GM19238 (cell line): ENCODE measurements around the gene AQP12A.

ENCODE experiments used
- DNase-seq: peaks from one replicate; pipeline ENCODE4 v3.0.0; 2011; ENCODE audit warnings: low spot score; ENCODE audit not compliant: insufficient read length

Gene AQP12A

GRCh38 chr2:240707043-240707756 lies 15.5 kb downstream of the AQP12A start:
- no peak for DNase-seq

- DNase-seq, result no peak
Observed at GRCh38 chr2:240707821-240708220, 16.2 kb downstream of the AQP12A start.

- no peak for DNase-seq
Observed at GRCh38 chr2:240708457-240708856, 16.8 kb downstream of the AQP12A start.

GRCh38 chr2:240711296-240711695 lies 19.6 kb downstream of the AQP12A start:
- no peak for DNase-seq

- DNase-seq, result no peak
Observed at GRCh38 chr2:240711701-240712100, 20.0 kb downstream of the AQP12A start.

GRCh38 chr2:240712121-240712520 lies 20.5 kb downstream of the AQP12A start:
- DNase-seq, result no peak

GRCh38 chr2:240713071-240713927 lies 21.6 kb downstream of the AQP12A start:
- DNase-seq, result no peak

- DNase-seq, result no peak
Observed at GRCh38 chr2:240713928-240714746, 22.5 kb downstream of the AQP12A start.

GRCh38 chr2:240714747-240715725 lies 23.4 kb downstream of the AQP12A start:
- no peak for DNase-seq

- DNase-seq, result no peak
Observed at GRCh38 chr2:240716130-240716798, 24.6 kb downstream of the AQP12A start.

GRCh38 chr2:240717181-240717641 lies 25.5 kb downstream of the AQP12A start:
- DNase-seq, result no peak

- DNase-seq, result no peak
Observed at GRCh38 chr2:240717681-240718581, 26.3 kb downstream of the AQP12A start.

- DNase-seq, result no peak
Observed at GRCh38 chr2:240718896-240719490, 27.3 kb downstream of the AQP12A start.

- no peak for DNase-seq
Observed at GRCh38 chr2:240719676-240720545, 28.2 kb downstream of the AQP12A start.

- no peak for DNase-seq
Observed at GRCh38 chr2:240720686-240721595, 29.3 kb downstream of the AQP12A start.

GRCh38 chr2:240721596-240722180 lies 30.0 kb downstream of the AQP12A start:
- DNase-seq, result no peak
